Liver (tissue), 9 donors: Measurements from ENCODE around the gene COBL. TPM values are rescaled to one million over a fixed set of nuclear protein-coding genes. Genes with fewer than 3 reads are reported as not detected.
A peak's percentile ranks its signal among the peaks of the same experiment; 100 is the strongest.

ENCODE experiments used
- DNase-seq: peaks from one replicate; pipeline ENCODE4 v3.0.0-alpha.2; 2017; ENCODE audit warnings: low spot score
- H3K27ac ChIP-seq, 2 donors: one replicate each; pipeline ENCODE4 v1.7.0; 2013; ENCODE audit warnings: inconsistent platforms in 2 of 2, low read length in 2 of 2, control low read depth in 1 of 2, low read depth in 1 of 2, mild to moderate bottlenecking in 1 of 2
- H3K27me3 ChIP-seq, 4 donors: one replicate each; pipeline versions ENCODE4 v1.6.1 to v1.7.0; 2013; ENCODE audit warnings: low read length in 3 of 4, inconsistent platforms in 1 of 4, mild to moderate bottlenecking in 1 of 4, moderate library complexity in 1 of 4; ENCODE audit not compliant: control insufficient read depth in 4 of 4, insufficient read depth in 4 of 4
- H3K36me3 ChIP-seq, 4 donors: one replicate each; pipeline versions ENCODE4 v1.6.1 to v1.7.0; 2013; ENCODE audit warnings: low read length in 3 of 4, mild to moderate bottlenecking in 3 of 4, low read depth in 1 of 4, moderate library complexity in 1 of 4; ENCODE audit not compliant: control insufficient read depth in 4 of 4, insufficient read depth in 3 of 4
- H3K4me1 ChIP-seq, 4 donors: one replicate each; pipeline versions ENCODE4 v1.6.1 to v1.7.0; 2013; ENCODE audit warnings: low read length in 3 of 4, mild to moderate bottlenecking in 3 of 4, moderate library complexity in 1 of 4; ENCODE audit not compliant: control insufficient read depth in 4 of 4, insufficient read depth in 4 of 4
- H3K4me3 ChIP-seq, 3 donors: one replicate each; pipeline versions ENCODE4 v1.6.1 to v1.7.0; 2013; ENCODE audit warnings: low read length in 3 of 3, control low read depth in 1 of 3, low read depth in 1 of 3, mild to moderate bottlenecking in 1 of 3
- H3K9ac ChIP-seq, 2 donors: one replicate each; pipeline ENCODE4 v1.7.0; 2013; ENCODE audit warnings: low read length in 2 of 2, mild to moderate bottlenecking in 2 of 2, moderate library complexity in 2 of 2, control low read depth in 1 of 2, low read depth in 1 of 2
- H3K9me3 ChIP-seq, 4 donors: one replicate each; pipeline versions ENCODE4 v1.6.1 to v1.7.0; 2013; ENCODE audit warnings: low read length in 3 of 4; ENCODE audit not compliant: control insufficient read depth in 4 of 4
- EGR1 ChIP-seq, 2 donors: IDR thresholded peaks; 2 replicates each; pipeline ENCODE4 v1.6.1; 2016 to 2018; ENCODE audit warnings: antibody characterized with exemption in 2 of 2, low read depth in 2 of 2
- FOXA1 ChIP-seq: IDR thresholded peaks from 2 replicates; pipeline ENCODE4 v1.6.1; 2016; ENCODE audit warnings: antibody characterized with exemption
- FOXA2 ChIP-seq: IDR thresholded peaks from 2 replicates; pipeline ENCODE4 v1.6.1; 2016; ENCODE audit warnings: antibody characterized with exemption
- GABPA ChIP-seq, 2 donors: IDR thresholded peaks in 1 of 2; conservative IDR thresholded peaks in 1 of 2; 2 replicates each; pipeline ENCODE4 v1.6.1; 2016; ENCODE audit warnings: antibody characterized with exemption in 2 of 2, mild to moderate bottlenecking in 1 of 2, moderate library complexity in 1 of 2
- HNF4A ChIP-seq, 2 donors: conservative IDR thresholded peaks; 2 replicates each; pipeline ENCODE4 v1.6.1; 2016; ENCODE audit warnings: antibody characterized with exemption in 2 of 2, mild to moderate bottlenecking in 2 of 2
- HNF4G ChIP-seq: IDR thresholded peaks from 2 replicates; pipeline ENCODE4 v1.6.1; 2016; ENCODE audit warnings: antibody characterized with exemption
- JUND ChIP-seq, 2 donors: IDR thresholded peaks; 2 replicates each; pipeline ENCODE4 v1.6.1; 2016; ENCODE audit warnings: antibody characterized with exemption in 2 of 2
- MAX ChIP-seq: IDR thresholded peaks from 2 replicates; pipeline ENCODE4 v1.6.1; 2016; ENCODE audit warnings: antibody characterized with exemption
- NR2F2 ChIP-seq: IDR thresholded peaks from 2 replicates; pipeline ENCODE4 v1.6.1; 2016; ENCODE audit warnings: antibody characterized with exemption
- RAD21 ChIP-seq, 2 donors: IDR thresholded peaks; 2 replicates each; pipeline ENCODE4 v1.6.1; 2016; ENCODE audit warnings: antibody characterized with exemption in 2 of 2, mild to moderate bottlenecking in 2 of 2
- REST ChIP-seq: IDR thresholded peaks from 2 replicates; pipeline ENCODE4 v1.6.1; 2016; ENCODE audit warnings: antibody characterized with exemption, mild to moderate bottlenecking
- RXRA ChIP-seq, 2 donors: IDR thresholded peaks; 2 replicates each; pipeline ENCODE4 v1.6.1; 2017 to 2018; ENCODE audit warnings: antibody characterized with exemption in 2 of 2, mild to moderate bottlenecking in 1 of 2
- SP1 ChIP-seq: IDR thresholded peaks from 2 replicates; pipeline ENCODE4 v1.6.1; 2018; ENCODE audit warnings: antibody characterized with exemption, mild to moderate bottlenecking
- TAF1 ChIP-seq: conservative IDR thresholded peaks from 2 replicates; pipeline ENCODE4 v1.6.1; 2016; ENCODE audit warnings: antibody characterized with exemption, mild to moderate bottlenecking
- YY1 ChIP-seq: IDR thresholded peaks from 2 replicates; pipeline ENCODE4 v1.6.1; 2016; ENCODE audit warnings: antibody characterized with exemption, mild to moderate bottlenecking
- WGBS: extraction: QIAGEN DNeasy Blood & Tissue Kit; methylation state at CpG from one replicate; pipeline ENCODE4 v1.1.7; 2013; 5-methylcytosine and 5-hydroxymethylcytosine counted together
- polyA plus RNA-seq, 2 donors: library from polyadenylated mRNA; stranded (reverse) in 1 of 2; unstranded in 1 of 2; fragments of 200-250 nt in 1 of 2; fragments of >200 nt in 1 of 2; fragmentation: Nextera tagmentation in 1 of 2; extraction: Ambion mirVana in 1 of 2; gene quantifications; one replicate each; pipeline versions ENCODE4 v1.2.1 to v1.2.3, GENCODE V29; 2013 to 2015
- total RNA-seq, 2 donors: library from RNA; depleted of rRNA; stranded (reverse); fragments of >200 nt; gene quantifications; one replicate each; pipeline ENCODE4 v1.2.3, GENCODE V29; 2014
- TF ChIP-seq, protein P1 (sequence below): IDR thresholded peaks from 2 replicates; pipeline ENCODE4 v1.6.1; 2016; ENCODE audit warnings: antibody characterized with exemption
- TF ChIP-seq, protein P2 (sequence below): IDR thresholded peaks from 2 replicates; pipeline ENCODE4 v1.6.1; 2016; ENCODE audit warnings: antibody characterized with exemption
- TF ChIP-seq, protein P3 (sequence below): fragments of 150-350 bp; IDR thresholded peaks from 2 replicates; pipeline ENCODE4 v1.5.1; 2017; ENCODE audit warnings: improper control_type of control experiment, low read depth, low read length; ENCODE audit not compliant: missing input control
- donor health status: healthy.
- donor health status: healthy.
- donor health status: healthy.
- donor health status: healthy.
- donor health status: healthy.

COBL gene
- total and polyA plus RNA-seq, 4 donors, result 5.8 to 18.7 (median 10.7) TPM

DNA sequence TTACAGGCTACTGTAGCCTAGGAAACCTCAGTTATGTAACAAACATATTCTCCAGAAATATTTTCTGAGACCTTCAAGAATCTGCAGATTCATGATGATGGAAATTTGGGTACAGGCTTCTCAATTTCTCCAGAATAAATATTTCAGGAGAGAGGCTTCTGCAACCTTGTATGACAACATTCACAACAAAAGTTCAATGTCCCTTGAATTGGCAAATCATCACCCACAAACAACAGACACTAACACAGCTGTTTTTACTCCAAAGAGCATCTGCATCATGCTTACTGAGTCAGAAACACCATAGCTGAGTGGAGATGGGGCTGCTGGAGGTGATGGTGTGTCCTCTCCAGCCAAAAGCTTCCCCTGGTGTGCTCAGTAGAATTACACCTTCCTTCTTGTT is 9.3 kb upstream of the COBL start (continued):
- TF ChIP-seq, protein P1, sequence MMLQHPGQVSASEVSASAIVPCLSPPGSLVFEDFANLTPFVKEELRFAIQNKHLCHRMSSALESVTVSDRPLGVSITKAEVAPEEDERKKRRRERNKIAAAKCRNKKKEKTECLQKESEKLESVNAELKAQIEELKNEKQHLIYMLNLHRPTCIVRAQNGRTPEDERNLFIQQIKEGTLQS, result peak; percentile 19
- TF ChIP-seq FOXA2, result peak; percentile 33

GRCh38 chr7:51325261-51325676 is 8.7 kb upstream of the COBL start:
- H3K9ac ChIP-seq, result no peak overlapping the region
- TF ChIP-seq REST, result no peak
- TF ChIP-seq RXRA (IDR thresholded peaks at IDR 0.05), result no peak
- TF ChIP-seq GABPA (IDR thresholded peaks at IDR 0.05 in 1 of 2, conservative IDR thresholded peaks at IDR 0.05 in 1 of 2), result no peak
- no peaks in the 10 kb centered on the region for H3K27me3 ChIP-seq
- H3K4me1 ChIP-seq, result peaks cover 9 to 48% (median 32%) of the 10 kb centered on the region in 4 donors
- no peaks in the 10 kb centered on the region for H3K36me3 ChIP-seq
- 94% methylated on average over 6 of the region's 6 CpGs for WGBS
- H3K4me3 ChIP-seq, result no peak overlapping the region
- no peaks in the 10 kb centered on the region for H3K9me3 ChIP-seq
- no peak for DNase-seq
- H3K27ac ChIP-seq, result peak overlapping the region; percentile 36 to 56

DNA sequence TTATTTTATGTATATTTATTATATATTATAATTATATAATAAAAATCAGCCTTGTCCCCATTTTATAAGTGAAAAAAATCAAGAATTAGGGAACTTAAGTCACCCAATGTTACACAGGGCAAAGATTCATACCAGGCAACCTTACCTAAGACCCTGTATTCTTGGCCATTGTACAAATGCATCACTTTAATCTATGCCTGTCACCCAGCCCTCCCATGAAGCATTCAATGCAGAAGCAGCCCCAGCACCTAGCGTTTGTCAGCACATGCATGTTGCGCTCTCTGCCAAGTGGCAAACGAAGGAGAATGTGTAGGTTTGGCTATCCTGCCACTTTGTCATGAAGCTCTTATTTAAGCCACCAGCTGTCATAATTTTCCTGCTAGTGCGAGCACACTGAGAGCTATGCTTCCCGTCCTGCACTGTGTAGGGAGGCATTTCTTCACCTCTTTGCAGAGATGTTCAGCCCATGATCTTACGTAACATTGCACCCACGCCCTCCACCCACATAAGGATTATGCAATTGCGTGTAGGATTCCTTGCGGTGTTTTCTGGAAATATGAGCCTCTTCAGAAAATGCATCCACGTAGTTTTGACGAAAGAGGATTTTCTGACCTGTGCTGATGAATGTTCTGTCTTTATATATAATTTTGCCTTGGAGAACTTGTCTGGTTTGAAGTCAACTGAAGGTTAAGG is 7.7 kb upstream of the COBL start:
- no peaks in the 10 kb centered on the region for H3K36me3 ChIP-seq
- WGBS, result 43% methylated on average over 11 of the region's 11 CpGs
- H3K27me3 ChIP-seq, result no peaks in the 10 kb centered on the region
- no peak for DNase-seq
- peak overlapping the region; percentile 10 to 64 for H3K27ac ChIP-seq
- no peak overlapping the region for H3K4me3 ChIP-seq
- TF ChIP-seq, protein P1, result peak; percentile 39
- TF ChIP-seq JUND (IDR thresholded peaks at IDR 0.05) (peak in 1 of 2 donors; percentile 50), RXRA (IDR thresholded peaks at IDR 0.05) (peak; percentile 60 to 84), TAF1 (no peak), RAD21 (IDR thresholded peaks at IDR 0.05) (peak in 1 of 2 donors; percentile 36), GABPA (IDR thresholded peaks at IDR 0.05 in 1 of 2, conservative IDR thresholded peaks at IDR 0.05 in 1 of 2) (no peak), FOXA1 (no peak), EGR1 (IDR thresholded peaks at IDR 0.05; ENCODE audit: low read depth in 2 of 2) (peak; percentile 81 to 97), NR2F2 (no peak), REST (no peak), SP1 (peak; percentile 49), FOXA2 (no peak), HNF4G (no peak), YY1 (no peak), HNF4A (conservative IDR thresholded peaks at IDR 0.05) (peak; percentile 63 to 81), MAX (peak; percentile 25)
- TF ChIP-seq, protein P2, sequence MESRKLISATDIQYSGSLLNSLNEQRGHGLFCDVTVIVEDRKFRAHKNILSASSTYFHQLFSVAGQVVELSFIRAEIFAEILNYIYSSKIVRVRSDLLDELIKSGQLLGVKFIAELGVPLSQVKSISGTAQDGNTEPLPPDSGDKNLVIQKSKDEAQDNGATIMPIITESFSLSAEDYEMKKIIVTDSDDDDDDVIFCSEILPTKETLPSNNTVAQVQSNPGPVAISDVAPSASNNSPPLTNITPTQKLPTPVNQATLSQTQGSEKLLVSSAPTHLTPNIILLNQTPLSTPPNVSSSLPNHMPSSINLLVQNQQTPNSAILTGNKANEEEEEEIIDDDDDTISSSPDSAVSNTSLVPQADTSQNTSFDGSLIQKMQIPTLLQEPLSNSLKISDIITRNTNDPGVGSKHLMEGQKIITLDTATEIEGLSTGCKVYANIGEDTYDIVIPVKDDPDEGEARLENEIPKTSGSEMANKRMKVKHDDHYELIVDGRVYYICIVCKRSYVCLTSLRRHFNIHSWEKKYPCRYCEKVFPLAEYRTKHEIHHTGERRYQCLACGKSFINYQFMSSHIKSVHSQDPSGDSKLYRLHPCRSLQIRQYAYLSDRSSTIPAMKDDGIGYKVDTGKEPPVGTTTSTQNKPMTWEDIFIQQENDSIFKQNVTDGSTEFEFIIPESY, result no peak
- TF ChIP-seq, protein P3, sequence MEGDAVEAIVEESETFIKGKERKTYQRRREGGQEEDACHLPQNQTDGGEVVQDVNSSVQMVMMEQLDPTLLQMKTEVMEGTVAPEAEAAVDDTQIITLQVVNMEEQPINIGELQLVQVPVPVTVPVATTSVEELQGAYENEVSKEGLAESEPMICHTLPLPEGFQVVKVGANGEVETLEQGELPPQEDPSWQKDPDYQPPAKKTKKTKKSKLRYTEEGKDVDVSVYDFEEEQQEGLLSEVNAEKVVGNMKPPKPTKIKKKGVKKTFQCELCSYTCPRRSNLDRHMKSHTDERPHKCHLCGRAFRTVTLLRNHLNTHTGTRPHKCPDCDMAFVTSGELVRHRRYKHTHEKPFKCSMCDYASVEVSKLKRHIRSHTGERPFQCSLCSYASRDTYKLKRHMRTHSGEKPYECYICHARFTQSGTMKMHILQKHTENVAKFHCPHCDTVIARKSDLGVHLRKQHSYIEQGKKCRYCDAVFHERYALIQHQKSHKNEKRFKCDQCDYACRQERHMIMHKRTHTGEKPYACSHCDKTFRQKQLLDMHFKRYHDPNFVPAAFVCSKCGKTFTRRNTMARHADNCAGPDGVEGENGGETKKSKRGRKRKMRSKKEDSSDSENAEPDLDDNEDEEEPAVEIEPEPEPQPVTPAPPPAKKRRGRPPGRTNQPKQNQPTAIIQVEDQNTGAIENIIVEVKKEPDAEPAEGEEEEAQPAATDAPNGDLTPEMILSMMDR, result no peak
- no peak overlapping the region for H3K9ac ChIP-seq
- no peaks in the 10 kb centered on the region for H3K9me3 ChIP-seq
- H3K4me1 ChIP-seq, result peaks cover 9 to 53% (median 36%) of the 10 kb centered on the region in 4 donors
